ENCODE data around the gene MYH14. TPM values are rescaled to one million over a fixed set of nuclear protein-coding genes. Genes with fewer than 3 reads are reported as not detected.
"Not testable (repeated sequence)": the region's sequence is repeated elsewhere in the genome, so short reads cannot be mapped to it uniquely, and the experiment has no call there.

MYH14 gene
- total and polyA plus RNA-seq, 2 experiments from 2014 or later, result 40.9 to 64.4 TPM

GRCh38 chr19:50222691-50223438 lies 19.4 kb downstream of the MYH14 start:
- Histone ChIP-seq H3K27ac (no peak overlapping the region), H3K9me2 (replicated peaks; ENCODE audit: insufficient read depth) (no peaks in the 10 kb centered on the region), H4K20me1 (ENCODE audit: insufficient read depth, poor library complexity, severe bottlenecking) (no peaks in the 10 kb centered on the region), H3K4me2 (no peak overlapping the region), H3K27me3 (no peaks in the 10 kb centered on the region), H3K4me1 (ENCODE audit: insufficient read depth) (no peaks in the 10 kb centered on the region), H3K36me3 (replicated peaks; ENCODE audit: insufficient read depth, low read depth) (no peaks in the 10 kb centered on the region), H3K4me3 (no peak overlapping the region), H3K79me2 (no peaks in the 10 kb centered on the region), H2AFZ (no peak overlapping the region), H3K9me3 (ENCODE audit: low read depth) (no peaks in the 10 kb centered on the region)
- WGBS (ENCODE audit: low lambda C conversion rate, missing lambda C conversion rate), result 86% methylated on average over 19 of the region's 19 CpGs
- no peak for DNase-seq (ENCODE audit: low spot score)
- TF ChIP-seq CTCF (IDR thresholded peaks at IDR 0.05; ENCODE audit: poor library complexity) (no peak), EZH2phosphoT487 (IDR thresholded peaks at IDR 0.05; ENCODE audit: low read depth, severe bottlenecking, unreplicated experiment) (no peak), EZH2 (IDR thresholded peaks at IDR 0.05; ENCODE audit: borderline replicate concordance) (no peak)

- no peak overlapping the region for H3K4me3 ChIP-seq
- H3K4me2 ChIP-seq, result no peak overlapping the region
- DNase-seq (ENCODE audit: low spot score), result no peak
- no peaks in the 10 kb centered on the region for H3K36me3 ChIP-seq (replicated peaks; ENCODE audit: insufficient read depth, low read depth)
- H4K20me1 ChIP-seq (ENCODE audit: insufficient read depth, poor library complexity, severe bottlenecking), result no peaks in the 10 kb centered on the region
- H3K9me3 ChIP-seq (ENCODE audit: low read depth), result no peaks in the 10 kb centered on the region
- H3K79me2 ChIP-seq, result no peaks in the 10 kb centered on the region
- TF ChIP-seq EZH2 (IDR thresholded peaks at IDR 0.05; ENCODE audit: borderline replicate concordance) (no peak), EZH2phosphoT487 (IDR thresholded peaks at IDR 0.05; ENCODE audit: low read depth, severe bottlenecking, unreplicated experiment) (no peak)
- H3K9me2 ChIP-seq (replicated peaks; ENCODE audit: insufficient read depth), result no peaks in the 10 kb centered on the region
- H3K27ac ChIP-seq, result no peak overlapping the region
- no peaks in the 10 kb centered on the region for H3K27me3 ChIP-seq
- H2AFZ ChIP-seq, result no peak overlapping the region
- WGBS (ENCODE audit: low lambda C conversion rate, missing lambda C conversion rate), result 90% methylated on average over 3 of the region's 3 CpGs
- no peaks in the 10 kb centered on the region for H3K4me1 ChIP-seq (ENCODE audit: insufficient read depth)
Observed at GRCh38 chr19:50223439-50223716, 20.0 kb downstream of the MYH14 start.

GRCh38 chr19:50224986-50225747 lies 21.7 kb downstream of the MYH14 start:
- Histone ChIP-seq H3K9me2 (replicated peaks; ENCODE audit: insufficient read depth) (no peaks in the 10 kb centered on the region), H3K27me3 (no peaks in the 10 kb centered on the region), H3K36me3 (replicated peaks; ENCODE audit: insufficient read depth, low read depth) (no peaks in the 10 kb centered on the region), H2AFZ (no peak overlapping the region), H3K27ac (no peak overlapping the region), H3K4me3 (no peak overlapping the region), H4K20me1 (ENCODE audit: insufficient read depth, poor library complexity, severe bottlenecking) (no peaks in the 10 kb centered on the region), H3K4me2 (no peak overlapping the region), H3K4me1 (ENCODE audit: insufficient read depth) (no peaks in the 10 kb centered on the region), H3K9me3 (ENCODE audit: low read depth) (no peaks in the 10 kb centered on the region), H3K79me2 (no peaks in the 10 kb centered on the region)
- no peak for DNase-seq (ENCODE audit: low spot score)
- TF ChIP-seq EZH2phosphoT487 (IDR thresholded peaks at IDR 0.05; ENCODE audit: low read depth, severe bottlenecking, unreplicated experiment) (no peak), CTCF (IDR thresholded peaks at IDR 0.05; ENCODE audit: poor library complexity) (no peak), EZH2 (IDR thresholded peaks at IDR 0.05; ENCODE audit: borderline replicate concordance) (no peak)
- 90% methylated on average over 8 of the region's 8 CpGs for WGBS (ENCODE audit: low lambda C conversion rate, missing lambda C conversion rate)

GRCh38 chr19:50226536-50226935 lies 23.1 kb downstream of the MYH14 start:
- Histone ChIP-seq H3K27ac (no peak overlapping the region), H3K79me2 (no peaks in the 10 kb centered on the region), H3K27me3 (no peaks in the 10 kb centered on the region), H4K20me1 (ENCODE audit: insufficient read depth, poor library complexity, severe bottlenecking) (no peaks in the 10 kb centered on the region), H3K4me2 (no peak overlapping the region), H3K36me3 (replicated peaks; ENCODE audit: insufficient read depth, low read depth) (no peaks in the 10 kb centered on the region), H3K4me3 (no peak overlapping the region), H2AFZ (no peak overlapping the region), H3K9me2 (replicated peaks; ENCODE audit: insufficient read depth) (no peaks in the 10 kb centered on the region), H3K9me3 (ENCODE audit: low read depth) (no peaks in the 10 kb centered on the region), H3K4me1 (ENCODE audit: insufficient read depth) (no peaks in the 10 kb centered on the region)
- TF ChIP-seq EZH2 (IDR thresholded peaks at IDR 0.05; ENCODE audit: borderline replicate concordance) (no peak), CTCF (IDR thresholded peaks at IDR 0.05; ENCODE audit: poor library complexity) (no peak), EZH2phosphoT487 (IDR thresholded peaks at IDR 0.05; ENCODE audit: low read depth, severe bottlenecking, unreplicated experiment) (no peak)
- DNase-seq (ENCODE audit: low spot score), result no peak
- WGBS (ENCODE audit: low lambda C conversion rate, missing lambda C conversion rate), result 77% methylated on average over 5 of the region's 7 CpGs

GRCh38 chr19:50228153-50228552 lies 24.7 kb downstream of the MYH14 start:
- H3K36me3 ChIP-seq (replicated peaks; ENCODE audit: insufficient read depth, low read depth); H2AFZ ChIP-seq; DNase-seq (ENCODE audit: low spot score): not testable (repeated sequence)

More at GRCh38 chr19:50228153-50228552, 24.7 kb downstream of the MYH14 start:
- not testable (repeated sequence) for H3K9me3 ChIP-seq (ENCODE audit: low read depth); H3K4me1 ChIP-seq (ENCODE audit: insufficient read depth); H3K4me2 ChIP-seq; H4K20me1 ChIP-seq (ENCODE audit: insufficient read depth, poor library complexity, severe bottlenecking); H3K27me3 ChIP-seq; H3K27ac ChIP-seq; H3K9me2 ChIP-seq (replicated peaks; ENCODE audit: insufficient read depth); H3K79me2 ChIP-seq; H3K4me3 ChIP-seq
- 82% methylated on average over 7 of the region's 7 CpGs for WGBS (ENCODE audit: low lambda C conversion rate, missing lambda C conversion rate)
